NOMO-1 treated with DMSO at 0.1 percent for 48 hours (cell line): ENCODE measurements around the gene TTC39C.

Source experiments
- DNase-seq: peaks from one replicate; lab custom pipeline; 2025; ENCODE audit not compliant: unreplicated experiment; lab: John Stamatoyannopoulos, UW

The TTC39C gene

GRCh38 chr18:23990474-23991410 is 23.8 kb upstream of the TTC39C start:
- no peak for DNase-seq

GRCh38 chr18:23992089-23992940 is 22.2 kb upstream of the TTC39C start:
- no peak for DNase-seq

GRCh38 chr18:23992941-23993280 is 21.6 kb upstream of the TTC39C start:
- DNase-seq: no peak

GRCh38 chr18:23994361-23994902 is 20.1 kb upstream of the TTC39C start:
- DNase-seq: no peak

GRCh38 chr18:23995180-23995579 is 19.4 kb upstream of the TTC39C start:
- DNase-seq: no peak

- no peak for DNase-seq
These were observed 16.5 kb upstream of the TTC39C start for GRCh38 chr18:23998018-23998417.

GRCh38 chr18:23998820-23999219 is 15.7 kb upstream of the TTC39C start:
- no peak for DNase-seq

GRCh38 chr18:24000613-24001490 is 13.7 kb upstream of the TTC39C start:
- no peak for DNase-seq

GRCh38 chr18:24002479-24002878 is 12.1 kb upstream of the TTC39C start:
- no peak for DNase-seq

GRCh38 chr18:24003288-24003687 is 11.3 kb upstream of the TTC39C start:
- DNase-seq: no peak

GRCh38 chr18:24003903-24004640 is 10.5 kb upstream of the TTC39C start:
- DNase-seq: peak; percentile 33

GRCh38 chr18:24006712-24007313 is 7.7 kb upstream of the TTC39C start:
- no peak for DNase-seq

GRCh38 chr18:24009246-24009645 is 5.3 kb upstream of the TTC39C start:
- DNase-seq: no peak

GRCh38 chr18:24009651-24010333 is 4.8 kb upstream of the TTC39C start:
- peak; percentile 65 for DNase-seq

- no peak for DNase-seq
These were observed 3.9 kb upstream of the TTC39C start for GRCh38 chr18:24010673-24011072.

- DNase-seq: no peak
These were observed 3.2 kb upstream of the TTC39C start for GRCh38 chr18:24011123-24011917.

GRCh38 chr18:24013051-24013450 is 1.5 kb upstream of the TTC39C start:
- DNase-seq: no peak

- DNase-seq: peak; percentile 62
These were observed 558 bp downstream of the TTC39C start for GRCh38 chr18:24014986-24015638.
